Lower lobe of right lung (tissue), 2 donors: ENCODE results near the gene ALDH1L1. TPM values are rescaled to one million over a fixed set of nuclear protein-coding genes. Genes with fewer than 3 reads are reported as not detected.

ENCODE experiments used
- ATAC-seq, 2 donors: fragments of 200-7000 bp; cut with Tn5 transposase; one replicate each; pipeline ENCODE4 v1.9.1; 2020 to 2022; ENCODE audit warnings: mild to moderate bottlenecking in 2 of 2, moderate library complexity in 2 of 2
- DNase-seq: peaks from one replicate; pipeline ENCODE4 v3.0.0-alpha.2; 2020
- H3K27ac ChIP-seq: fragments of 200-600 bp; one replicate; pipeline ENCODE4 v1.8.0; 2022
- H3K27me3 ChIP-seq: fragments of 200-600 bp; one replicate; pipeline ENCODE4 v1.8.0; 2022; ENCODE audit warnings: low read depth
- H3K36me3 ChIP-seq: fragments of 200-600 bp; one replicate; pipeline ENCODE4 v1.8.0; 2022; ENCODE audit warnings: mild to moderate bottlenecking
- H3K4me1 ChIP-seq: fragments of 200-600 bp; one replicate; pipeline ENCODE4 v1.8.0; 2022
- H3K4me3 ChIP-seq: fragments of 200-600 bp; one replicate; pipeline ENCODE4 v1.8.0; 2022; ENCODE audit warnings: mild to moderate bottlenecking
- H3K9me3 ChIP-seq: fragments of 200-600 bp; one replicate; pipeline ENCODE4 v1.8.0; 2022
- intact Hi-C: fragments of 100-400 bp; cut with DNase I; formaldehyde crosslinking; loops from one replicate; pipeline ENCODE4 v1.11.0; 2022
- total RNA-seq: library from RNA; stranded (reverse); fragmentation: NEBNext Ultra II Directional; extraction: Animal tissue kit (Norgen Biotek cat#: 25700); gene quantifications from one replicate; pipeline ENCODE4 v1.2.1, GENCODE V29; 2021
- TF ChIP-seq, protein P1 (sequence below): fragments of 200-600 bp; IDR thresholded peaks from one replicate; pipeline ENCODE4 v1.8.0; 2022; ENCODE audit warnings: antibody characterized with exemption, mild to moderate bottlenecking
- donor health status: DM: no; HTN: yes; CAD: no; lungs with severe emphysema.

ALDH1L1 gene
- total RNA-seq, 1 donor from 2014 or later, result 2.8 TPM

DNA sequence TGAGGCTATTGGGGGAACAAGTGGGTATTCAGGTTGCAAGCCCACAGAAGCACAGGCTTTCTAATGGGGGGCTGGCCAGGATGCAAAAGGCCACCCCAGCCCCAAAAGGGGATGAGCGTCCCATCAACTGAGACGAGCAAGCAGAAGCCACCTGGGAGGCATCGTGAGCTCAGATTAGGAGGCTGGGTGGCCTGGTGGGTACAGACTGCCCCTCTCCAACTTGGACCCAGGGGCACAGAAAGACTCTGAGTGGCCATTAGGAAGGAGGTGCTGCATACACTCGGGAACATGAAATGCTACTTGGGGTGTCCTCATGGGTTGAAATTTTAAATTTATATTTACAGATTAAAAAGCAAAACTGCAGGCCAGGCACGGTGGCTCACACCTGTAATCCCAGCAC lies 125.5 kb downstream of the ALDH1L1 start:
- Histone ChIP-seq H3K27ac (no peak overlapping the region), H3K4me3 (no peak overlapping the region), H3K9me3 (no peaks in the 10 kb centered on the region), H3K27me3 (no peaks in the 10 kb centered on the region), H3K36me3 (peaks cover 4% of the 10 kb centered on the region), H3K4me1 (no peaks in the 10 kb centered on the region)
- ATAC-seq (no peak), DNase-seq (no peak)
- TF ChIP-seq, protein P1, sequence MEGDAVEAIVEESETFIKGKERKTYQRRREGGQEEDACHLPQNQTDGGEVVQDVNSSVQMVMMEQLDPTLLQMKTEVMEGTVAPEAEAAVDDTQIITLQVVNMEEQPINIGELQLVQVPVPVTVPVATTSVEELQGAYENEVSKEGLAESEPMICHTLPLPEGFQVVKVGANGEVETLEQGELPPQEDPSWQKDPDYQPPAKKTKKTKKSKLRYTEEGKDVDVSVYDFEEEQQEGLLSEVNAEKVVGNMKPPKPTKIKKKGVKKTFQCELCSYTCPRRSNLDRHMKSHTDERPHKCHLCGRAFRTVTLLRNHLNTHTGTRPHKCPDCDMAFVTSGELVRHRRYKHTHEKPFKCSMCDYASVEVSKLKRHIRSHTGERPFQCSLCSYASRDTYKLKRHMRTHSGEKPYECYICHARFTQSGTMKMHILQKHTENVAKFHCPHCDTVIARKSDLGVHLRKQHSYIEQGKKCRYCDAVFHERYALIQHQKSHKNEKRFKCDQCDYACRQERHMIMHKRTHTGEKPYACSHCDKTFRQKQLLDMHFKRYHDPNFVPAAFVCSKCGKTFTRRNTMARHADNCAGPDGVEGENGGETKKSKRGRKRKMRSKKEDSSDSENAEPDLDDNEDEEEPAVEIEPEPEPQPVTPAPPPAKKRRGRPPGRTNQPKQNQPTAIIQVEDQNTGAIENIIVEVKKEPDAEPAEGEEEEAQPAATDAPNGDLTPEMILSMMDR, result no peak
- intact Hi-C loops, result no loop called here

DNA sequence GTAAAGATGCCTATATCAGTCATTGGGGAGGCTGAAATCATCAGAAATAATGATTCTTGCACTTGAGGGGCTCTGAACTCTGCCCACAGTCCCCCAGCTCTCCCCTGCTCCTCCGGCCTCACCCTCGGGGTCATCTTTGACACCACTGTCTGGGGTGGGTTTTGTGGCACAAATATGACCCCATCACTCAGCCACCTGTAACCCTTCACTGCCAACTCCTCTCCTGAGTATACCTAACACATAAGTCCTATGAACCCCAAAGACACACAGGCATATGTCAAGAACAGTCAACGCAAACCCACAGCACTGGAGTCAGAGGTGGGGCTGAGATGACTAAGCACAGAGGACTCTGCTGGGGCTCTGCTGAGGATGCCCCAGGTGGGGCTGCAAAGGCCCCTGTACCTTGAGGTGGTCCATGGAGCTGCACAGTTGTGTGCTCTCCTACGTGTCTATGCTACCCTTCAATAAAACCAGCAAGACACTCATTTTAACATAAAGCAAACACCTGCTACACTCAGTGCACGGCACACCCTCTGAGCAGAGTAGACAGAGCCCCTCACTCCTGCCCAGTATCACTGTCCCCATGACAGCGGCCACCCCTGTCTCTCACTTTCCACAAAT lies 126.3 kb downstream of the ALDH1L1 start:
- no peak overlapping the region for H3K4me3 ChIP-seq
- H3K27me3 ChIP-seq, result no peaks in the 10 kb centered on the region
- no peaks in the 10 kb centered on the region for H3K36me3 ChIP-seq
- no peak overlapping the region for H3K27ac ChIP-seq
- ATAC-seq, result no peak
- intact Hi-C loops, result no loop called here
- TF ChIP-seq, protein P1, result no peak
- no peaks in the 10 kb centered on the region for H3K4me1 ChIP-seq
- DNase-seq, result no peak
- no peaks in the 10 kb centered on the region for H3K9me3 ChIP-seq

Other genes with a start within 250 kb of the ALDH1L1 start
- gene ROPN1B, start 211.4 kb downstream of the ALDH1L1 start, total RNA-seq, result 0.50 TPM
- gene SLC41A3, start 96.5 kb downstream of the ALDH1L1 start, total RNA-seq, result 36.2 TPM
- gene KLF15, start 176.8 kb upstream of the ALDH1L1 start, total RNA-seq, result 40.1 TPM
- 21.5 TPM for gene CFAP100, start 214.3 kb upstream of the ALDH1L1 start, total RNA-seq